SK-N-SH (cell line): ENCODE data around the gene SRSF10. TPM values are rescaled to one million over a fixed set of nuclear protein-coding genes. Genes with fewer than 3 reads are reported as not detected.
A peak's percentile ranks its signal among the peaks of the same experiment; 100 is the strongest.

ENCODE experiments used
- CTCF ChIA-PET: fragments of 300-600, 350-600 bp; formaldehyde crosslinking; extraction: SDS; loops from one replicate; lab custom pipeline; 2021; lab: Yijun Ruan, JAX
- POLR2A ChIA-PET: fragments of 350-600 bp; sonication (Branson Sonifier 250); formaldehyde crosslinking; extraction: SDS; loops from one replicate; lab custom pipeline; 2020; ENCODE audit warnings: antibody characterized with exemption, inconsistent platforms; lab: Yijun Ruan, JAX
- DNase-seq: peaks from one replicate; pipeline ENCODE4 v3.0.0; 2012
- H2AFZ ChIP-seq: fragments of 200-600 bp; sonication (generic); 2 replicates; pipeline ENCODE4 v1.8.1; 2016; ENCODE audit warnings: antibody characterized with exemption, mild to moderate bottlenecking, low read depth
- H3F3A ChIP-seq: fragments of 200-600 bp; sonication (generic); replicated peaks from 2 replicates; pipeline ENCODE3; 2016; ENCODE audit warnings: antibody characterized with exemption, mild to moderate bottlenecking; ENCODE audit not compliant: insufficient read depth
- H3K27ac ChIP-seq, 2 experiments: fragments of 200-500 bp in 1 of 2; fragments of 200-600 bp in 1 of 2; sonication (Bioruptor generic) in 1 of 2; sonication (generic), shearing (Covaris generic) in 1 of 2; 2 replicates each; pipeline versions ENCODE4 v1.5.1 to v1.6.1; 2014 to 2016; ENCODE audit warnings: low read depth in 2 of 2, inconsistent platforms in 1 of 2, low read length in 1 of 2, mild to moderate bottlenecking in 1 of 2, mixed read lengths in 1 of 2
- H3K27me3 ChIP-seq: fragments of 200-600 bp; sonication (generic), shearing (Covaris generic); 2 replicates; pipeline ENCODE4 v1.6.1; 2016; ENCODE audit warnings: mixed run types; ENCODE audit not compliant: insufficient read depth
- H3K36me3 ChIP-seq, 2 experiments: fragments of 200-500 bp in 1 of 2; fragments of 200-600 bp in 1 of 2; sonication (Bioruptor generic) in 1 of 2; sonication (generic) in 1 of 2; replicated peaks in 1 of 2; 2 replicates each; pipeline versions ENCODE3 to v1.5.1; 2014 to 2016; ENCODE audit warnings: low read length in 1 of 2, mild to moderate bottlenecking in 1 of 2; ENCODE audit not compliant: insufficient read depth in 2 of 2, control insufficient read depth in 1 of 2
- H3K4me1 ChIP-seq, 2 experiments: fragments of 200-500 bp in 1 of 2; fragments of 200-600 bp in 1 of 2; sonication (Bioruptor generic) in 1 of 2; sonication (generic), shearing (Covaris generic) in 1 of 2; 2 replicates each; pipeline versions ENCODE4 v1.5.1 to v1.6.1; 2014 to 2016; ENCODE audit warnings: low read depth in 1 of 2, low read length in 1 of 2, mixed run types in 1 of 2; ENCODE audit not compliant: insufficient read depth in 2 of 2, control insufficient read depth in 1 of 2
- H3K4me2 ChIP-seq: fragments of 200-600 bp; sonication (generic), shearing (Covaris generic); 2 replicates; pipeline ENCODE4 v1.6.1; 2017; ENCODE audit warnings: mixed run types
- H3K4me3 ChIP-seq, 2 experiments: fragments of 200-500 bp in 1 of 2; fragments of 200-600 bp in 1 of 2; sonication (Bioruptor generic) in 1 of 2; sonication (generic), shearing (Covaris generic) in 1 of 2; 2 replicates each; pipeline versions ENCODE4 v1.5.1 to v1.8.1; 2014 to 2016; ENCODE audit warnings: low read depth in 2 of 2, inconsistent platforms in 1 of 2, low read length in 1 of 2, mild to moderate bottlenecking in 1 of 2, mixed read lengths in 1 of 2, moderate library complexity in 1 of 2
- H3K79me2 ChIP-seq: fragments of 200-600 bp; sonication (generic); 2 replicates; pipeline ENCODE4 v1.8.1; 2017; ENCODE audit warnings: mild to moderate bottlenecking; ENCODE audit not compliant: insufficient read depth
- H3K9ac ChIP-seq: fragments of 200-600 bp; sonication (generic); 2 replicates; pipeline ENCODE4 v1.6.1; 2017; ENCODE audit warnings: mixed run types
- H3K9me2 ChIP-seq: fragments of 200-600 bp; sonication (generic); 2 replicates; pipeline ENCODE4 v1.6.1; 2017; ENCODE audit warnings: mixed run types
- H3K9me3 ChIP-seq: fragments of 200-600 bp; sonication (generic); 2 replicates; pipeline ENCODE4 v1.6.1; 2017; ENCODE audit warnings: mixed run types, mild to moderate bottlenecking, moderate library complexity
- H4K20me1 ChIP-seq: fragments of 200-600 bp; sonication (generic); 2 replicates; pipeline ENCODE4 v1.6.1; 2017; ENCODE audit warnings: mild to moderate bottlenecking, mixed run types; ENCODE audit not compliant: insufficient read depth
- CHD2 ChIP-seq: fragments of 150-350 bp; IDR thresholded peaks from 2 replicates; pipeline ENCODE4 v1.6.1; 2018; ENCODE audit warnings: low read length; ENCODE audit not compliant: partially characterized antibody
- ELF1 ChIP-seq: IDR thresholded peaks from 2 replicates; pipeline ENCODE4 v1.4.0; 2012
- EP300 ChIP-seq, 2 experiments: IDR thresholded peaks; 2 replicates each; pipeline versions ENCODE4 v1.4.0 to v1.6.1; 2012; ENCODE audit warnings: borderline replicate concordance in 1 of 2, low read depth in 1 of 2, low read length in 1 of 2
- EZH2phosphoT487 ChIP-seq: fragments of 200-600 bp; sonication (generic); IDR thresholded peaks from 2 replicates; pipeline ENCODE4 v1.6.1; 2017; ENCODE audit warnings: low read depth, mixed run types, mild to moderate bottlenecking, antibody characterized with exemption, moderate library complexity, borderline replicate concordance
- FOXM1 ChIP-seq: IDR thresholded peaks from 2 replicates; pipeline ENCODE4 v1.4.0; 2012; ENCODE audit warnings: low read depth, mild to moderate bottlenecking
- GABPA ChIP-seq: IDR thresholded peaks from 2 replicates; pipeline ENCODE4 v1.4.0; 2012; ENCODE audit warnings: low read depth, mild to moderate bottlenecking
- GATA2 ChIP-seq: sonication (generic); formaldehyde crosslinking; IDR thresholded peaks from 2 replicates; pipeline ENCODE4 v1.5.0; 2020; ENCODE audit warnings: mild to moderate bottlenecking, missing genetic modification reagents
- IRF3 ChIP-seq: fragments of 150-350 bp; IDR thresholded peaks from 2 replicates; pipeline ENCODE4 v1.6.1; 2016; ENCODE audit warnings: mild to moderate bottlenecking, low read depth, low read length
- JUND ChIP-seq: IDR thresholded peaks from 2 replicates; pipeline ENCODE4 v1.4.0; 2012
- MEF2A ChIP-seq: IDR thresholded peaks from 2 replicates; pipeline ENCODE4 v1.4.0; 2012; ENCODE audit warnings: low read depth, borderline replicate concordance
- MXI1 ChIP-seq: IDR thresholded peaks from 2 replicates; pipeline ENCODE4 v1.6.1; 2012; ENCODE audit warnings: mild to moderate bottlenecking, low read depth, low read length, improper control_type of control experiment
- NRF1 ChIP-seq: IDR thresholded peaks from 2 replicates; pipeline ENCODE4 v1.6.1; 2012; ENCODE audit warnings: low read depth, mild to moderate bottlenecking, low read length
- PBX3 ChIP-seq: IDR thresholded peaks from 2 replicates; pipeline ENCODE4; 2012
- POLR2AphosphoS5 ChIP-seq: IDR thresholded peaks from 2 replicates; pipeline ENCODE4 v1.6.1; 2012; ENCODE audit warnings: low read depth, low read length
- RFX5 ChIP-seq: IDR thresholded peaks from 2 replicates; pipeline ENCODE4 v1.6.1; 2012; ENCODE audit warnings: mild to moderate bottlenecking, improper control_type of control experiment, low read length
- RXRA ChIP-seq: IDR thresholded peaks from 2 replicates; pipeline ENCODE4 v1.4.0; 2012; ENCODE audit warnings: low read depth, mild to moderate bottlenecking, borderline replicate concordance
- SIN3A ChIP-seq: IDR thresholded peaks from 2 replicates; pipeline ENCODE4 v1.6.1; 2012; ENCODE audit warnings: low read depth, mild to moderate bottlenecking, low read length, moderate library complexity, borderline replicate concordance
- SMC3 ChIP-seq: IDR thresholded peaks from 2 replicates; pipeline ENCODE4 v1.6.1; 2012; ENCODE audit warnings: low read depth, low read length, improper control_type of control experiment
- TAF1 ChIP-seq: IDR thresholded peaks from 2 replicates; pipeline ENCODE4 v1.6.1; 2012; ENCODE audit warnings: low read depth, mild to moderate bottlenecking, low read length, moderate library complexity, borderline replicate concordance
- TCF12 ChIP-seq: IDR thresholded peaks from 2 replicates; pipeline ENCODE4 v1.4.0; 2012
- TEAD4 ChIP-seq: IDR thresholded peaks from 2 replicates; pipeline ENCODE4 v1.4.0; 2012; ENCODE audit warnings: mild to moderate bottlenecking, borderline replicate concordance; ENCODE audit not compliant: insufficient read depth
- USF2 ChIP-seq: fragments of 150-350 bp; IDR thresholded peaks from 2 replicates; pipeline ENCODE4 v1.6.1; 2017; ENCODE audit warnings: antibody characterized with exemption, low read length, low read depth, borderline replicate concordance
- YY1 ChIP-seq: IDR thresholded peaks from 2 replicates; pipeline ENCODE4 v1.4.0; 2012; ENCODE audit warnings: low read depth, mild to moderate bottlenecking
- ZBTB33 ChIP-seq: IDR thresholded peaks from 2 replicates; pipeline ENCODE4 v1.4.0; 2012; ENCODE audit warnings: low read depth, borderline replicate concordance
- WGBS: methylation state at CpG from one replicate; pipeline ENCODE4 v1.1.6; 2017; ENCODE audit warnings: low lambda C conversion rate; 5-methylcytosine and 5-hydroxymethylcytosine counted together
- polyA plus RNA-seq, 3 experiments: library from polyadenylated mRNA; depleted of rRNA; stranded (reverse); fragments of >200 nt; gene quantifications; 2 replicates each; pipeline ENCODE4 v1.2.3, GENCODE V29; 2012
- TF ChIP-seq, protein P1 (sequence below): IDR thresholded peaks from 2 replicates; pipeline ENCODE4 v1.6.1; 2012; ENCODE audit warnings: mild to moderate bottlenecking, low read depth, low read length, moderate library complexity

The SRSF10 gene
- polyA plus RNA-seq, 1 of the 3 experiments (the other 2 are of a cell fraction), result 79.8 TPM

- Histone ChIP-seq H3K4me2 (peak overlapping the region; percentile 87), H3K27me3 (no peaks in the 10 kb centered on the region), H2AFZ (peak overlapping the region; percentile 78), H3K4me3 (peak overlapping the region; percentile 71 to 90), H3K4me1 (peaks cover 9 to 12% of the 10 kb centered on the region in 2 experiments; a peak in 3 of 4 replicates), H3K36me3 (peaks cover 23 to 28% of the 10 kb centered on the region in 2 experiments), H3K27ac (peak overlapping the region; percentile 98), H3K9ac (peak overlapping the region; percentile 95), H4K20me1 (peaks cover 12% of the 10 kb centered on the region), H3K9me3 (no peaks in the 10 kb centered on the region), H3F3A (peaks cover 36% of the 10 kb centered on the region), H3K79me2 (peaks cover 38% of the 10 kb centered on the region), H3K9me2 (no peaks in the 10 kb centered on the region)
- ChIA-PET CTCF (interaction anchor here (0.7 to 1.4 kb wide), 4 partner anchors 9 to 149 kb away, joined by 3 to 5 read pairs (median 4); no protein-coding TSS in a partner anchor), POLR2A (interaction anchor here (1.2 to 1.6 kb wide), 3 partner anchors 21 to 157 kb away, joined by 3 to 7 read pairs (median 5); partner anchors contain the start of gene SRSF10)
- DNase-seq, result peak; percentile 82
- 9% methylated on average over 24 of the region's 30 CpGs for WGBS
- TF ChIP-seq TAF1 (peak; percentile 56; the same call in 1 of the 2 replicates), ELF1 (no peak; the same call in 1 of the 2 replicates), EZH2phosphoT487 (no peak), MEF2A (no peak), EP300 (IDR thresholded peaks at IDR 0.05; ENCODE audit: borderline replicate concordance in 1 of 2, low read depth in 1 of 2, low read length in 1 of 2) (no peak), RFX5 (peak; percentile 18; the same call in 1 of the 2 replicates), MXI1 (no peak), IRF3 (no peak), PBX3 (peak; percentile 79), YY1 (no peak), USF2 (no peak), GABPA (peak; percentile 54; the same call in 1 of the 2 replicates), TCF12 (no peak), ZBTB33 (no peak), TEAD4 (no peak), SMC3 (peak; percentile 24), RXRA (no peak), GATA2 (CRISPR knock-in tag) (no peak), POLR2AphosphoS5 (peak; percentile 54; the same call in 1 of the 2 replicates), FOXM1 (no peak), SIN3A (no peak), NRF1 (no peak), CHD2 (peak; percentile 35), JUND (no peak)
- TF ChIP-seq, protein P1, sequence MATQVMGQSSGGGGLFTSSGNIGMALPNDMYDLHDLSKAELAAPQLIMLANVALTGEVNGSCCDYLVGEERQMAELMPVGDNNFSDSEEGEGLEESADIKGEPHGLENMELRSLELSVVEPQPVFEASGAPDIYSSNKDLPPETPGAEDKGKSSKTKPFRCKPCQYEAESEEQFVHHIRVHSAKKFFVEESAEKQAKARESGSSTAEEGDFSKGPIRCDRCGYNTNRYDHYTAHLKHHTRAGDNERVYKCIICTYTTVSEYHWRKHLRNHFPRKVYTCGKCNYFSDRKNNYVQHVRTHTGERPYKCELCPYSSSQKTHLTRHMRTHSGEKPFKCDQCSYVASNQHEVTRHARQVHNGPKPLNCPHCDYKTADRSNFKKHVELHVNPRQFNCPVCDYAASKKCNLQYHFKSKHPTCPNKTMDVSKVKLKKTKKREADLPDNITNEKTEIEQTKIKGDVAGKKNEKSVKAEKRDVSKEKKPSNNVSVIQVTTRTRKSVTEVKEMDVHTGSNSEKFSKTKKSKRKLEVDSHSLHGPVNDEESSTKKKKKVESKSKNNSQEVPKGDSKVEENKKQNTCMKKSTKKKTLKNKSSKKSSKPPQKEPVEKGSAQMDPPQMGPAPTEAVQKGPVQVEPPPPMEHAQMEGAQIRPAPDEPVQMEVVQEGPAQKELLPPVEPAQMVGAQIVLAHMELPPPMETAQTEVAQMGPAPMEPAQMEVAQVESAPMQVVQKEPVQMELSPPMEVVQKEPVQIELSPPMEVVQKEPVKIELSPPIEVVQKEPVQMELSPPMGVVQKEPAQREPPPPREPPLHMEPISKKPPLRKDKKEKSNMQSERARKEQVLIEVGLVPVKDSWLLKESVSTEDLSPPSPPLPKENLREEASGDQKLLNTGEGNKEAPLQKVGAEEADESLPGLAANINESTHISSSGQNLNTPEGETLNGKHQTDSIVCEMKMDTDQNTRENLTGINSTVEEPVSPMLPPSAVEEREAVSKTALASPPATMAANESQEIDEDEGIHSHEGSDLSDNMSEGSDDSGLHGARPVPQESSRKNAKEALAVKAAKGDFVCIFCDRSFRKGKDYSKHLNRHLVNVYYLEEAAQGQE, result no peak
Observed at GRCh38 chr1:23958810-23959460, 21.2 kb downstream of the SRSF10 start.
